IPS-NIHi11 (cell line): ENCODE results near the gene AEN.

Experiments
- DNase-seq: peaks from one replicate; pipeline ENCODE4 v3.0.0; 2012; ENCODE audit warnings: mixed read lengths, low spot score

The AEN gene

DNA sequence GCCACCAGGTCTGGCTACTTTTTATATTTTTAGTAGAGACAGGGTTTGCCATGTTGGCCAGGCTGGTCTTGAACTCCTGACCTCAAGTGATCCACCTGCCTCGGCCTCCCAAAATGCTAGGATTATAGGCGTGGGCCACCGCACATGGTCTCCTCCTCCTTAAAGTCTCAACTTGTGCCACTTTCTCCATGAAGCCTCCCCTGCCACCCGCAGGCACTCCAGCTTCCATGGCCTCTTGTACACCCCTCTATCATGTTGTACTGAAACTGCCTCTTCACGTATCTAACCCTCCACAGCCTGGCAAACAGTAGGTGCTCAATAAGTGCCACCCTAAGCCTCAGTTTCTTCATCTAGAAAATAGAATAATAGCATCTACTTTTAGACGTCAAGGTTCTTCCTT is 57.6 kb downstream of the AEN start:
- no peak for DNase-seq

GRCh38 chr15:88680241-88681001 is 59.3 kb downstream of the AEN start:
- no peak for DNase-seq

GRCh38 chr15:88681610-88682221 is 60.6 kb downstream of the AEN start:
- no peak for DNase-seq
